Measurements from ENCODE around the gene ATP8B4. TPM values are rescaled to one million over a fixed set of nuclear protein-coding genes. Genes with fewer than 3 reads are reported as not detected.

ATP8B4 gene
- total RNA-seq, 1 donor from 2014 or later, result 9.0 TPM

DNA sequence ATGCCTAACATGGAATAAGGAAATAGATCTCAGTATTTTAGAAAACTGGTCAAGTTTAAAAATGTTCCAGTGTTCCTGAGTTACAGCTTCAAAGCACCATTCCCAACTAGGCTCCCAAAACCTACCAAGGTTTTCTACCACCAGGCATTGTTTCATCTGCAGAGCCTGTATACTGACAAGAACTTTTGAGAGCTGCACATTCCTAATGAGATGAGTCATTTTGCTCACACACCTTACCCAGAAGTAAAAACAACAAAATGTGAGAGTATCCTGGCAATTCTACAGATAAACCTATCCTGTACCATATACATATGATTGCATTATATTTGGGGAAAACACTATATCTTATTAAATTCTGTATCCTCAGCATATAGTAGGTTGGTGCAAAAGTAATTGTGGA, 90.7 kb downstream of the ATP8B4 start:
- DNase-seq (no peak), ATAC-seq (peak in 1 of 2 donors; percentile 30)
- H3K36me3 ChIP-seq, result no peaks in the 10 kb centered on the region
- H3K27me3 ChIP-seq (ENCODE audit: low read depth), result no peaks in the 10 kb centered on the region
- no peaks in the 10 kb centered on the region for H3K4me1 ChIP-seq
- H3K27ac ChIP-seq, result no peak overlapping the region
- TF ChIP-seq, protein P1, sequence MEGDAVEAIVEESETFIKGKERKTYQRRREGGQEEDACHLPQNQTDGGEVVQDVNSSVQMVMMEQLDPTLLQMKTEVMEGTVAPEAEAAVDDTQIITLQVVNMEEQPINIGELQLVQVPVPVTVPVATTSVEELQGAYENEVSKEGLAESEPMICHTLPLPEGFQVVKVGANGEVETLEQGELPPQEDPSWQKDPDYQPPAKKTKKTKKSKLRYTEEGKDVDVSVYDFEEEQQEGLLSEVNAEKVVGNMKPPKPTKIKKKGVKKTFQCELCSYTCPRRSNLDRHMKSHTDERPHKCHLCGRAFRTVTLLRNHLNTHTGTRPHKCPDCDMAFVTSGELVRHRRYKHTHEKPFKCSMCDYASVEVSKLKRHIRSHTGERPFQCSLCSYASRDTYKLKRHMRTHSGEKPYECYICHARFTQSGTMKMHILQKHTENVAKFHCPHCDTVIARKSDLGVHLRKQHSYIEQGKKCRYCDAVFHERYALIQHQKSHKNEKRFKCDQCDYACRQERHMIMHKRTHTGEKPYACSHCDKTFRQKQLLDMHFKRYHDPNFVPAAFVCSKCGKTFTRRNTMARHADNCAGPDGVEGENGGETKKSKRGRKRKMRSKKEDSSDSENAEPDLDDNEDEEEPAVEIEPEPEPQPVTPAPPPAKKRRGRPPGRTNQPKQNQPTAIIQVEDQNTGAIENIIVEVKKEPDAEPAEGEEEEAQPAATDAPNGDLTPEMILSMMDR (IDR thresholded peaks at IDR 0.05), result no peak
- H3K9me3 ChIP-seq, result no peaks in the 10 kb centered on the region
- H3K4me3 ChIP-seq, result no peak overlapping the region
- intact Hi-C loops (cut with DNase I), result no loop called here

DNA sequence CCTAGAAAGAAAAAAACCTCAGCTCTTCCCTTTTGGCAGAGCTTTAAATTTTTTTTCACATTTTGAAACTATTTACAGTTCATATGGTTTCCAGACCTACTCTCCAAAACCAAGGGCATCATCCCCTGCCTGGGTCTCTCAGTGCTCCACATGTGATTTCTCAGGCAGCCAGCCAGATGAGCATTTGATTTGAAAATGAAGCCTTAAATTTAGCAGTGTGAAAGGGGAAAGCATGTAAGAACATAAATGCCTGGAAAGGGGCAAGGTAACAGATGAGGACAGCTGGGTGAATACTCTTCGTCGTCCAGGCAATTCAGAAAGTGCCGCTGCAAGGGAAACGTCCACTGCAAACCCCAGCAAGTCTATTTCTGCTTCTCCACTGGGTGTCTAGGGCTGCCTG, 94.8 kb downstream of the ATP8B4 start:
- no peaks in the 10 kb centered on the region for H3K4me1 ChIP-seq
- H3K27me3 ChIP-seq (ENCODE audit: low read depth), result no peaks in the 10 kb centered on the region
- H3K36me3 ChIP-seq, result no peaks in the 10 kb centered on the region
- DNase-seq (no peak), ATAC-seq (no peak)
- H3K9me3 ChIP-seq, result no peaks in the 10 kb centered on the region
- TF ChIP-seq, protein P1 (IDR thresholded peaks at IDR 0.05), result no peak
- no peak overlapping the region for H3K4me3 ChIP-seq
- intact Hi-C loops (cut with DNase I), result no loop called here
- no peak overlapping the region for H3K27ac ChIP-seq

DNA sequence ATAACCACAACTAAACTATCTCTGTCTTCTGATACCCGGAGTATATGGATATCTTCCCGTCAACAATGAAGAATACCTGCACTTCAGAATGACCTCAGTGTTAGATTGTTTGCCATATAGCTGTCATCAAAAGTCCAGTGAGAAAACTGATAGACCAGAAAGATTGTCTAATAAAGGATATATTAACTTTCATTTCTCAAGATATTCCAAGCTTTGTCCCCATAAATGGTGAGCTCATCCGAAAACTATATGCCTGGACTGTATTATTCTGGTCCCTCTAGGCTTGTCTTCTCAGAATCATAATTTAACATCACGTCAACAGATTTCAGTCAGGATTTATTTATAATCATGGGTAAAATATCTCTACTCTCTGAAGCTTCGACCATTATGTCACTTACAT, 100.5 kb downstream of the ATP8B4 start:
- Histone ChIP-seq H3K4me3 (no peak overlapping the region), H3K27me3 (ENCODE audit: low read depth) (no peaks in the 10 kb centered on the region), H3K27ac (no peak overlapping the region), H3K4me1 (no peaks in the 10 kb centered on the region), H3K36me3 (no peaks in the 10 kb centered on the region), H3K9me3 (no peaks in the 10 kb centered on the region)
- ATAC-seq, result no peak
- TF ChIP-seq, protein P1 (IDR thresholded peaks at IDR 0.05), result no peak
- intact Hi-C loops (cut with DNase I), result no loop called here
- no peak for DNase-seq

DNA sequence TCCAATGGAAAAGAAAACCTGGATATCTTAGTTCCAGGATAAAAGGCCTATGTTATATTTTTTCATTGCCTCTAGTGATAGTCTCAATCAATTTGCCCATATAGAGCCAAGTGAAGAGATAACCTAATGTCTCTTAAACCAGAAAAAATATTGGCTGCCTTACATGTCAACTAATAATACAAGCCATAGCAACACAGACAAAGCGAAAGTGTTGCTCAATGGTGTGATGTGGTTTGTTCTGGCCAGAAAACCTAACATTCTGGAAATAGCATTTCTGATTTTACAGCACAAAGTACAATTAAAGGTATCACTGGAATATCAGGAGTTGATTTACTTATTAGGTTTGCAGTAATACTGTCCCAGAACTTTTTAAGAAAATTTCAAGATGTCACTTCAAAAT, 101.5 kb downstream of the ATP8B4 start:
- Histone ChIP-seq H3K36me3 (no peaks in the 10 kb centered on the region), H3K27ac (no peak overlapping the region), H3K4me1 (no peaks in the 10 kb centered on the region), H3K4me3 (no peak overlapping the region), H3K27me3 (ENCODE audit: low read depth) (no peaks in the 10 kb centered on the region), H3K9me3 (no peaks in the 10 kb centered on the region)
- intact Hi-C loops (cut with DNase I), result no loop called here
- no peak for ATAC-seq
- DNase-seq, result no peak
- TF ChIP-seq, protein P1 (IDR thresholded peaks at IDR 0.05), result no peak

DNA sequence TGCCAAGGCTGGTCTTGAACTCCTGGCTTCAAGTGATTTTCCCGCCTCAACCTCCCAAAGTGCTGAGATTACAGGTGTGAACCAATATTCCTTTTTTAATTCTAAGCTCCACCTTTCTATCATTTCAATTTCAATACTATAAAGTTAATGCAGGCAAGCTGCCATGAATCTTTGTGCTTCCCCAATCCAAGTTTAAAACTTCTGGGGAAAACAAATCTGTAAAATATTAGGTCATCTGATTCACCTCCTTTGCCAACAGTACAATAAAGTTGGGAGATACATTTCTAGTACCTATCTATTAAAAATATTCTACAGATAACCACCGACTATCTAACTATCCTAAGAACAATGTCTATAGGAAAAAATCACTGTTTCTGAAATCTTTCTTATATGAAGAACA, 102.1 kb downstream of the ATP8B4 start:
- H3K27me3 ChIP-seq (ENCODE audit: low read depth), result no peaks in the 10 kb centered on the region
- TF ChIP-seq, protein P1 (IDR thresholded peaks at IDR 0.05), result no peak
- DNase-seq (no peak), ATAC-seq (no peak)
- H3K9me3 ChIP-seq, result no peaks in the 10 kb centered on the region
- intact Hi-C loops (cut with DNase I), result no loop called here
- H3K27ac ChIP-seq, result no peak overlapping the region
- no peaks in the 10 kb centered on the region for H3K4me1 ChIP-seq
- no peaks in the 10 kb centered on the region for H3K36me3 ChIP-seq
- no peak overlapping the region for H3K4me3 ChIP-seq

DNA sequence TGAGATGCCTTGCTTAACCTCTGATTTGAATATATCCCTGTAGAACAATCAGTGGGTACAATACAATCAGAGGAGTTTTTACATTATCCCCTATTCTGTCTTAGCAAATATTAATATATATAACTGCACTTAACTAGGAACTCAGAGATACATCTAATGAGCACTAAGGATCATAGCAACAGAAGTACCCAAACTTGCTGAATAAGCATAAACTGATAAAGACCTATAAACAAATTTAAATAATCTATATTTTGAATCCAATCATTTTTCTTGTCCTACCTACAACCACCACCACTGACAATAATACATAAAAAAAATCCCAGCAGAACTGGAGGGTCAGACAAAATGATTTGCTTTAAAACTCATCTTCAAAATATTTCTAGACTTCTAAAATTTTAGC, 106.2 kb downstream of the ATP8B4 start:
- no peaks in the 10 kb centered on the region for H3K9me3 ChIP-seq
- no peak overlapping the region for H3K27ac ChIP-seq
- no peaks in the 10 kb centered on the region for H3K27me3 ChIP-seq (ENCODE audit: low read depth)
- intact Hi-C loops (cut with DNase I), result no loop called here
- TF ChIP-seq, protein P1 (IDR thresholded peaks at IDR 0.05), result no peak
- H3K36me3 ChIP-seq, result no peaks in the 10 kb centered on the region
- DNase-seq (no peak), ATAC-seq (no peak)
- H3K4me1 ChIP-seq, result no peaks in the 10 kb centered on the region
- no peak overlapping the region for H3K4me3 ChIP-seq

Measured in lower lobe of right lung (tissue), 2 donors.